ENCODE results near the gene CNOT3.

- TF ChIP-seq, protein P1, sequence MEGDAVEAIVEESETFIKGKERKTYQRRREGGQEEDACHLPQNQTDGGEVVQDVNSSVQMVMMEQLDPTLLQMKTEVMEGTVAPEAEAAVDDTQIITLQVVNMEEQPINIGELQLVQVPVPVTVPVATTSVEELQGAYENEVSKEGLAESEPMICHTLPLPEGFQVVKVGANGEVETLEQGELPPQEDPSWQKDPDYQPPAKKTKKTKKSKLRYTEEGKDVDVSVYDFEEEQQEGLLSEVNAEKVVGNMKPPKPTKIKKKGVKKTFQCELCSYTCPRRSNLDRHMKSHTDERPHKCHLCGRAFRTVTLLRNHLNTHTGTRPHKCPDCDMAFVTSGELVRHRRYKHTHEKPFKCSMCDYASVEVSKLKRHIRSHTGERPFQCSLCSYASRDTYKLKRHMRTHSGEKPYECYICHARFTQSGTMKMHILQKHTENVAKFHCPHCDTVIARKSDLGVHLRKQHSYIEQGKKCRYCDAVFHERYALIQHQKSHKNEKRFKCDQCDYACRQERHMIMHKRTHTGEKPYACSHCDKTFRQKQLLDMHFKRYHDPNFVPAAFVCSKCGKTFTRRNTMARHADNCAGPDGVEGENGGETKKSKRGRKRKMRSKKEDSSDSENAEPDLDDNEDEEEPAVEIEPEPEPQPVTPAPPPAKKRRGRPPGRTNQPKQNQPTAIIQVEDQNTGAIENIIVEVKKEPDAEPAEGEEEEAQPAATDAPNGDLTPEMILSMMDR (IDR thresholded peaks at IDR 0.05): no peak
- TF ChIP-seq POLR2AphosphoS5 (IDR thresholded peaks at IDR 0.05; ENCODE audit: insufficient read depth in 1 of 2, low read depth in 1 of 2) (no peak), POLR2A (IDR thresholded peaks at IDR 0.05) (no peak)
Measured at GRCh38 chr19:54104998-54105715, 32.4 kb upstream of the CNOT3 start.

Measured in vagina (tissue), 2 donors.